GM13977 (cell line): Measurements from ENCODE around the gene NLRP3.
"Not testable (repeated sequence)": the region's sequence is repeated elsewhere in the genome, so short reads cannot be mapped to it uniquely, and the experiment has no call there.

Experiments
- DNase-seq: peaks from one replicate; pipeline ENCODE4 v3.0.0; 2012; ENCODE audit warnings: low spot score
- in situ Hi-C: fragments of 300-500 bp; cut with MboI; formaldehyde crosslinking; loops from one replicate; pipeline ENCODE4 v1.12.0; 2022; ENCODE audit warnings: low sequenced_read_pairs, low pct_unique_long_range_greater_than_20kb, mixed read lengths, inconsistent platforms; ENCODE audit not compliant: unreplicated experiment
- TF ChIP-seq, protein P1 (sequence below): IDR thresholded peaks from 2 replicates; pipeline ENCODE4 v1.5.1; 2012; ENCODE audit warnings: mild to moderate bottlenecking, control low read depth; ENCODE audit not compliant: insufficient read depth; ENCODE audit errors: extremely low read depth, missing control alignments

Gene NLRP3

DNA sequence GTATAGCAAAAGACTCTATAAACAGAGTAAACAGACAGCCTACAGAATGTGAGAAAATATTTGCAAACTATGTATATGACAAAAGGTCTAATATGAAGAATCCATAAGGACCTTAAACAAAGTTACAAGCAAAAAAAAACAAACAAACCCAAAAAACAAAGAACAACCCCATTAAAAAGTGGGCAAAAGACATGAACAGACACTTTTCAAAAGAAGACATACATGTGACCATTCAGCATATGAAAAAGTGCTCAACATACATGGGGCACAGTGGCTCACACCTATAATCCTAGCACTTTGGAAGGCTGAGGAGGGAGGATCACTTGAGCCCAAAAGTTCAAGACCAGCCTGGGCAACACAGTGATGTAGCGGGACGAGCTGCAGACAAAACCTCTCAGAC lies 59.8 kb downstream of the NLRP3 start:
- no peak for DNase-seq
- in situ Hi-C loops = no loop called here
- TF ChIP-seq, protein P1, sequence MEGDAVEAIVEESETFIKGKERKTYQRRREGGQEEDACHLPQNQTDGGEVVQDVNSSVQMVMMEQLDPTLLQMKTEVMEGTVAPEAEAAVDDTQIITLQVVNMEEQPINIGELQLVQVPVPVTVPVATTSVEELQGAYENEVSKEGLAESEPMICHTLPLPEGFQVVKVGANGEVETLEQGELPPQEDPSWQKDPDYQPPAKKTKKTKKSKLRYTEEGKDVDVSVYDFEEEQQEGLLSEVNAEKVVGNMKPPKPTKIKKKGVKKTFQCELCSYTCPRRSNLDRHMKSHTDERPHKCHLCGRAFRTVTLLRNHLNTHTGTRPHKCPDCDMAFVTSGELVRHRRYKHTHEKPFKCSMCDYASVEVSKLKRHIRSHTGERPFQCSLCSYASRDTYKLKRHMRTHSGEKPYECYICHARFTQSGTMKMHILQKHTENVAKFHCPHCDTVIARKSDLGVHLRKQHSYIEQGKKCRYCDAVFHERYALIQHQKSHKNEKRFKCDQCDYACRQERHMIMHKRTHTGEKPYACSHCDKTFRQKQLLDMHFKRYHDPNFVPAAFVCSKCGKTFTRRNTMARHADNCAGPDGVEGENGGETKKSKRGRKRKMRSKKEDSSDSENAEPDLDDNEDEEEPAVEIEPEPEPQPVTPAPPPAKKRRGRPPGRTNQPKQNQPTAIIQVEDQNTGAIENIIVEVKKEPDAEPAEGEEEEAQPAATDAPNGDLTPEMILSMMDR = no peak

DNA sequence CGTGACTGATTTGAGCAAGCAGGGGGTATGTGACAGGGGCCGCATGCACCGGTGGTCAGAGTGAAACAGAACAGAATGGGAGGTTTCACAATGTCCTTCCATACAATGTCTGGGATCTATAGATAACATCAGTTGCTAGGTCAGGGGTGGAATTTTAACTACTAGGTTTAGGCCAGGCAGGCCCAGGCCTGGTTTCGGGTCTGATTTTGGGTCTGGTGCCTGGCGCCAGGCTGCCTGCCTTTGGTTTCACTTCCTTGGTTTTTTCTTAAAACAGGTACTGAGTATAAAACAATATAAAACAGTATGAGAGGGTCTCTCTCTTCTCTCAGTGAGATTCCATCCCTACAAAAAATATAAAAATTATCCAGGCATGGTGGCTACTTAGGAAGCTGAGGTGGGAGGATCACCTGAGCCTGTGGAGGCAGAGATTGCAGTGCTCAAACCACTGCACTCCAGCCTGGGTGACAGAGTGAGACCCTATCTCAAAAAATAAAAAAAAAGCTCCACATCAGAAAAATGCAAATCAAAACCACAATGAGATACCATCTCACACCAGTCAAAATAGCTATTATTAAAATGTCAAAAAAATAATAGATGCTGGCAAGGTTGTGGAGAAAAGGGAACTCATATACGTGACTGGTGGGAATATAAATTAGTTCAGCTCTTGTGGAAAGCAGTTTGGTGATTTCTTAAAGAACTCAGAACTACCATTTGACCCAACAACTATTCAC lies 60.5 kb downstream of the NLRP3 start:
- in situ Hi-C loops, DNase-seq: not testable (repeated sequence)

DNA sequence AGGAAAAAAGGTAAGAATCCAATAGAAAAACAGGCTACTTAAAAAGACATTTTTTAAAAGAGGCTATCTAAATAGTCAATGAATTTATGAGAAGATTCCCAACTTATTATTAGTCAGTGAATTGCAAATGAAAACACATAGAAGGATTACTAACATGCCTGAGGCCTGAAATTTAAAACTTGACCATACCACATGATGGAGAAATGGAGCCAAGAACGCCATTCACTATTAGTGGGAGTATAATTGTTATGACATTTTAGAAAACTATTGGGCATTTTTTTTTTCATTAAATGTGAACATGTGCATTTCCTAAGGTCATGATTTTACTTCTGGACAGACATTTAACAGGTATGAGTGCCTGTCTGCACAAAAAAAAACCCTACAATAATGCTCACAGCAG lies 66.8 kb downstream of the NLRP3 start:
- in situ Hi-C loops = no loop called here
- TF ChIP-seq, protein P1 = no peak
- no peak for DNase-seq

DNA sequence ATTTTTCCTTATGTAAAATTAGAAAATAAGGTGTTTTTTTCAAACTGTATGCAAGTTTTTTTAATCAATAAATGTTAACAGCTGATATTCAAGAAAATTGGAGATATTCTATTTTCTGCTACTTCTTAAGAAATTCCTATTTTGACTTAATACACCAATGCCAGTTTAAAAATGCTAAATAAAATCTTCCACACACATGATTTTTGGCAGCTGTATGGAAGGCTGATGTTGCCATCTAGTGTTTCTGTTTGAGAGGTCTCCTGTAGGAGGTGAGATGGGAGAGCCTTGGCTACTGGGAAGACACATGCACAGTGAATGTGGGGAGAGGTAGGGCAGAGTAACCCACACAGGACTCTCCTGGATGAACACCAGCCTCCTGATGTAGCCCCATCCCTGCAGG lies 71.1 kb downstream of the NLRP3 start:
- in situ Hi-C loops = no loop called here
- TF ChIP-seq, protein P1 = peak; percentile 69
- peak; percentile 64 for DNase-seq

DNA sequence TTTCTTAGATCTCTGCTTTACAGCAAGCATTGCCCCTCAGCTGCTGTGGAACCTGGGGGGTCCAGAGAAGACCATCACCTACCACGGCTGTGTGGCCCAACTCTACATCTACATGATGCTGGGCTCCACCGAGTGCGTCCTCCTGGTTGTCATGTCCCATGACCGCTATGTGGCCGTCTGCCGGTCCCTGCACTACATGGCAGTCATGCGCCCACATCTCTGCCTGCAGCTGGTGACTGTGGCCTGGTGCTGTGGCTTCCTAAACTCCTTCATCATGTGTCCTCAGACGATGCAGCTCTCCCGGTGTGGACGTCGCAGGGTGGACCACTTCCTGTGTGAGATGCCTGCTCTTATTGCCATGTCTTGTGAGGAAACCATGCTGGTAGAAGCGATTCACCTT lies 75.4 kb downstream of the NLRP3 start:
- TF ChIP-seq, protein P1 = no peak
- in situ Hi-C loops = loop anchor here (10.0 kb wide), 1 partner anchor 107 kb away; no protein-coding TSS in a partner anchor
- DNase-seq = no peak

DNA sequence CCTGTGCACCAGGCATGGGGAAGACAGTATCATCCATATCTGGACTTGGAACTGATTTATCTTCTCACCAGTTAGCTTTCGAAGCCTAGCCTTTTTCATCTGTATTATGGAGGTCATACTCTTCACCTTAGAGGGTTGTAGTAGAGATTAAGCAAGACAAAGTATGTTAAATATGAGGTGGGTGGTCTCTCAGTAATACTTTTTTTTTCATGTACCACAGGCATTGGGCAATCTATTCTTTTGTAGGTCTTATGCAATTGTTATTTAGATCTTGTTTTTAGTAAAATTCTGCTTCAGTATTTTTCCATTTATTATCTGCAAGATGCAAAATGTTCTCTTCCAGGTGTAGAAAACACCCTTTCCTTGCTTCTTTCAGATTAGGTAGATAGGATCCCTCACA lies 77.1 kb downstream of the NLRP3 start:
- DNase-seq = no peak
- in situ Hi-C loops = loop anchor here (10.0 kb wide), 1 partner anchor 108 kb away; no protein-coding TSS in a partner anchor

DNA sequence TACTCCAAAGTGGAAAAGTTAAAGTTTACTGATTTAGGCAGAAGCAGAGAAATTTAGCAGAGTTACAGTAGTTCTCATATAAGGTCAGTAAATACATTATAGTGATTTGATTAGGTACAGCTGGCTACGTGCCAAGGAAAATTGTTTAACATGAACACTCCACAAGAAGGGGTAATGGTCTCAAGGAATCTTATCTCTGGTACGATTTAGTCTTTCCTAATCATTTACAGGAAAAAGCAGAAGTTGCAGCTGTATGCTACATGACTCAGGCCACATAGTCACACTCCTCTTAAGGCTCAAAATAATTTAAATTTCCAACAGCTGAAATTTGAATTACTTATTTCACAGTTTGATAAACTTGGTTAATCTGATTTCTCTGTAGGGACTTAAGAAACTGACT lies 78.8 kb downstream of the NLRP3 start:
- in situ Hi-C loops = loop anchor here (10.0 kb wide), 1 partner anchor 110 kb away; no protein-coding TSS in a partner anchor
- DNase-seq = no peak
- TF ChIP-seq, protein P1 = no peak

More for the DNA sequence above, 77.1 kb downstream of the NLRP3 start:
- TF ChIP-seq, protein P1 = no peak
